HCT116 (cell line): Measurements from ENCODE around the gene BTBD10. TPM values are rescaled to one million over a fixed set of nuclear protein-coding genes. Genes with fewer than 3 reads are reported as not detected.

ENCODE experiments used
- ATAC-seq: fragments of 200-7000 bp; cut with Tn5 transposase; 2 replicates; pipeline ENCODE4 v1.9.1; 2020; ENCODE audit warnings: mild to moderate bottlenecking, moderate library complexity
- BruUV-seq: library from RNA; stranded (reverse); fragments of 400-500 nt; replicated peaks from 2 replicates; lab custom pipeline; 2021; lab: Mats Ljungman, UMichigan
- CTCF ChIA-PET: fragments of 300-600 bp; sonication (Branson Sonifier 250); formaldehyde crosslinking; loops from one replicate; lab custom pipeline; 2021; ENCODE audit warnings: antibody characterized with exemption; lab: Charles Lee
- POLR2A ChIA-PET: fragments of 300-600, 350-600 bp; sonication (Branson Sonifier 250); formaldehyde crosslinking; loops from one replicate; lab custom pipeline; 2021; ENCODE audit warnings: antibody characterized with exemption; lab: Charles Lee
- RAD21 ChIA-PET, 2 experiments: fragments of 300-600 bp; sonication (Branson Sonifier 250); formaldehyde crosslinking; loops; one replicate each; lab custom pipeline; 2023; ENCODE audit warnings: low total read pairs in 2 of 2; ENCODE audit not compliant: uncharacterized antibody in 2 of 2, unreplicated experiment in 2 of 2, low non-redundant PET in 1 of 2; lab: Charles Lee
- DNase-seq: peaks from one replicate; pipeline ENCODE4 v3.0.0-alpha.2; 2010; ENCODE audit warnings: low read depth, low spot score
- H2AFZ ChIP-seq: fragments of 200-600 bp; shearing (Covaris generic), sonication (generic); 2 replicates; pipeline ENCODE4 v1.6.1; 2017; ENCODE audit warnings: low read depth, mixed run types, mixed read lengths, antibody characterized with exemption, low read length; ENCODE audit not compliant: poor library complexity, severe bottlenecking
- H3K27ac ChIP-seq: 2 replicates; pipeline ENCODE4 v1.5.1; 2012; ENCODE audit warnings: low read depth, low read length
- H3K27me3 ChIP-seq: fragments of 200-600 bp; sonication (generic); 2 replicates; pipeline ENCODE4 v1.6.1; 2016; ENCODE audit warnings: mixed run types, low read length, mixed read lengths; ENCODE audit not compliant: insufficient read depth
- H3K36me3 ChIP-seq, 2 experiments: fragments of 200-500 bp in 1 of 2; fragments of 200-600 bp in 1 of 2; sonication (Bioruptor generic) in 1 of 2; sonication (generic) in 1 of 2; 2 replicates each; pipeline versions ENCODE4 v1.5.1 to v1.6.1; 2014 to 2016; ENCODE audit warnings: low read length in 2 of 2, inconsistent platforms in 1 of 2, mixed read lengths in 1 of 2, mixed run types in 1 of 2; ENCODE audit not compliant: insufficient read depth in 2 of 2, control insufficient read depth in 1 of 2
- H3K4me1 ChIP-seq, 2 experiments: fragments of 200-600 bp in 1 of 2; sonication (generic) in 1 of 2; 2 replicates each; pipeline versions ENCODE4 v1.5.1 to v1.6.1; 2012 to 2017; ENCODE audit warnings: low read length in 2 of 2, inconsistent platforms in 1 of 2, mild to moderate bottlenecking in 1 of 2, mixed read lengths in 1 of 2, mixed run types in 1 of 2, moderate library complexity in 1 of 2; ENCODE audit not compliant: insufficient read depth in 2 of 2, control insufficient read depth in 1 of 2
- H3K4me2 ChIP-seq: fragments of 200-600 bp; sonication (generic); 2 replicates; pipeline ENCODE4 v1.6.1; 2017; ENCODE audit warnings: mixed run types, low read length, mixed read lengths
- H3K4me3 ChIP-seq, 2 experiments: fragments of 200-600 bp in 1 of 2; sonication (generic) in 1 of 2; replicated peaks in 1 of 2; 2 replicates each; pipeline ENCODE4 v1.5.1; 2011 to 2016; ENCODE audit warnings: low read length in 2 of 2, control low read depth in 1 of 2, low read depth in 1 of 2, mild to moderate bottlenecking in 1 of 2, mixed read lengths in 1 of 2, mixed run types in 1 of 2
- H3K79me2 ChIP-seq: fragments of 200-600 bp; sonication (generic); 2 replicates; pipeline ENCODE4 v1.6.1; 2017; ENCODE audit warnings: mild to moderate bottlenecking, mixed run types, low read length, moderate library complexity, mixed read lengths; ENCODE audit not compliant: insufficient read depth
- H3K9ac ChIP-seq: fragments of 200-600 bp; sonication (generic); 2 replicates; pipeline ENCODE4 v1.6.1; 2016; ENCODE audit warnings: low read length, mixed read lengths
- H3K9me2 ChIP-seq: fragments of 200-600 bp; sonication (generic), shearing (Covaris generic); 2 replicates; pipeline ENCODE4 v1.6.1; 2017; ENCODE audit warnings: mixed run types, mild to moderate bottlenecking, moderate library complexity; ENCODE audit not compliant: insufficient read depth
- H3K9me3 ChIP-seq, 2 experiments: fragments of 200-500 bp in 1 of 2; fragments of 200-600 bp in 1 of 2; sonication (Bioruptor generic) in 1 of 2; sonication (generic) in 1 of 2; 2 replicates each; pipeline ENCODE4 v1.6.1; 2014 to 2017; ENCODE audit warnings: low read length in 2 of 2, mixed read lengths in 2 of 2, inconsistent platforms in 1 of 2, low read depth in 1 of 2, mild to moderate bottlenecking in 1 of 2, mixed run types in 1 of 2, moderate library complexity in 1 of 2; ENCODE audit not compliant: control insufficient read depth in 1 of 2, insufficient read depth in 1 of 2
- H4K20me1 ChIP-seq: fragments of 200-600 bp; sonication (generic), shearing (Covaris generic); 2 replicates; pipeline ENCODE4 v1.6.1; 2017; ENCODE audit warnings: mixed run types, mild to moderate bottlenecking, moderate library complexity; ENCODE audit not compliant: insufficient read depth
- CBX3 ChIP-seq: IDR thresholded peaks from 2 replicates; pipeline ENCODE4 v1.6.1; 2012; ENCODE audit warnings: low read depth
- CEBPB ChIP-seq: IDR thresholded peaks from 2 replicates; pipeline ENCODE4 v1.6.1; 2012; ENCODE audit warnings: low read depth
- CTCF ChIP-seq, 3 experiments: fragments of 200-600 bp in 1 of 3; sonication (generic) in 1 of 3; IDR thresholded peaks in 2 of 3; conservative IDR thresholded peaks in 1 of 3; 2 replicates each; pipeline ENCODE4 v1.5.1; 2012 to 2017; ENCODE audit warnings: low read depth in 2 of 3, low read length in 2 of 3, antibody characterized with exemption in 1 of 3, borderline replicate concordance in 1 of 3, control low read depth in 1 of 3, mild to moderate bottlenecking in 1 of 3, mixed read lengths in 1 of 3, mixed run types in 1 of 3, moderate library complexity in 1 of 3; ENCODE audit not compliant: insufficient read depth in 1 of 3
- ELF1 ChIP-seq: IDR thresholded peaks from 2 replicates; pipeline ENCODE4 v1.6.1; 2012; ENCODE audit warnings: low read depth, borderline replicate concordance
- EZH2 ChIP-seq: fragments of 200-600 bp; sonication (generic); IDR thresholded peaks from 2 replicates; pipeline ENCODE4 v1.6.1; 2017; ENCODE audit warnings: antibody characterized with exemption, mixed run types
- EZH2phosphoT487 ChIP-seq: fragments of 200-600 bp; IDR thresholded peaks from 2 replicates; pipeline ENCODE4 v1.6.1; 2018; ENCODE audit warnings: antibody characterized with exemption, borderline replicate concordance
- JUND ChIP-seq: IDR thresholded peaks from 2 replicates; pipeline ENCODE4 v1.6.1; 2012
- POLR2AphosphoS5 ChIP-seq: IDR thresholded peaks from 2 replicates; pipeline ENCODE4 v1.6.1; 2011; ENCODE audit warnings: mild to moderate bottlenecking, low read depth, low read length, moderate library complexity
- RAD21 ChIP-seq: IDR thresholded peaks from 2 replicates; pipeline ENCODE4 v1.6.1; 2012; ENCODE audit warnings: low read depth, mild to moderate bottlenecking
- REST ChIP-seq: IDR thresholded peaks from 2 replicates; pipeline ENCODE4 v1.6.1; 2012; ENCODE audit warnings: low read depth
- SIN3A ChIP-seq: IDR thresholded peaks from 2 replicates; pipeline ENCODE4 v1.6.1; 2012; ENCODE audit warnings: low read depth
- YY1 ChIP-seq: IDR thresholded peaks from 2 replicates; pipeline ENCODE4 v1.6.1; 2011; ENCODE audit warnings: low read length, low read depth, moderate library complexity, mild to moderate bottlenecking; ENCODE audit not compliant: insufficient replicate concordance; ENCODE audit errors: extremely low read depth
- ZFX ChIP-seq: fragments of 450-650 bp; IDR thresholded peaks from 2 replicates; pipeline ENCODE4 v1.6.1; 2017
- intact Hi-C: fragments of 100-400 bp; cut with micrococcal nuclease; formaldehyde crosslinking; loops from 2 replicates; pipeline ENCODE4 v1.10.0; 2022
- total RNA-seq: library from RNA; stranded (reverse); gene quantifications from one replicate; pipeline ENCODE4 v1.2.1, GENCODE V29; 2021; ENCODE audit not compliant: unreplicated experiment
- TF ChIP-seq, protein P1 (sequence below): IDR thresholded peaks from 2 replicates; pipeline ENCODE4 v1.6.1; 2012

The BTBD10 gene
- total RNA-seq, 1 experiment from 2014 or later: 17.0 TPM

GRCh38 chr11:13415201-13415600 lies 47.8 kb downstream of the BTBD10 start:
- no peak overlapping the region for H3K27ac ChIP-seq
- intact Hi-C loops: no loop called here
- H4K20me1 ChIP-seq: peaks cover 3% of the 10 kb centered on the region; the same call in 1 of the 2 replicates
- no peaks in the 10 kb centered on the region for H3K4me1 ChIP-seq
- BruUV-seq: no TSS peak
- RAD21 ChIA-PET: no interaction called here
- TF ChIP-seq EZH2 (no peak), EZH2phosphoT487 (no peak), CTCF (IDR thresholded peaks at IDR 0.05 in 2 of 3, conservative IDR thresholded peaks at IDR 0.05 in 1 of 3; ENCODE audit: borderline replicate concordance in 1 of 3, insufficient read depth in 1 of 3, low read depth in 2 of 3, low read length in 2 of 3) (no peak), RAD21 (no peak), ELF1 (no peak), POLR2AphosphoS5 (no peak), CBX3 (no peak), JUND (no peak), REST (no peak), ZFX (no peak), CEBPB (no peak), YY1 (no peak), SIN3A (no peak)
- TF ChIP-seq, protein P1, sequence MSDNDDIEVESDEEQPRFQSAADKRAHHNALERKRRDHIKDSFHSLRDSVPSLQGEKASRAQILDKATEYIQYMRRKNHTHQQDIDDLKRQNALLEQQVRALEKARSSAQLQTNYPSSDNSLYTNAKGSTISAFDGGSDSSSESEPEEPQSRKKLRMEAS: no peak
- no peaks in the 10 kb centered on the region for H3K79me2 ChIP-seq
- POLR2A ChIA-PET: no interaction called here
- DNase-seq (no peak), ATAC-seq (no peak)
- CTCF ChIA-PET: no interaction called here
- H3K4me2 ChIP-seq: no peak overlapping the region
- H3K9me2 ChIP-seq: no peaks in the 10 kb centered on the region
- no peak overlapping the region for H3K4me3 ChIP-seq
- peaks cover 0 to 4% of the 10 kb centered on the region in 2 experiments; a peak in 1 of 4 replicates for H3K36me3 ChIP-seq
- no peaks in the 10 kb centered on the region for H3K9me3 ChIP-seq
- no peak overlapping the region for H3K9ac ChIP-seq
- no peak overlapping the region for H2AFZ ChIP-seq
- H3K27me3 ChIP-seq: no peaks in the 10 kb centered on the region
